ENCODE data around the gene DTX2.
"Not testable (repeated sequence)": the region's sequence is repeated elsewhere in the genome, so short reads cannot be mapped to it uniquely, and the experiment has no call there.

DNA sequence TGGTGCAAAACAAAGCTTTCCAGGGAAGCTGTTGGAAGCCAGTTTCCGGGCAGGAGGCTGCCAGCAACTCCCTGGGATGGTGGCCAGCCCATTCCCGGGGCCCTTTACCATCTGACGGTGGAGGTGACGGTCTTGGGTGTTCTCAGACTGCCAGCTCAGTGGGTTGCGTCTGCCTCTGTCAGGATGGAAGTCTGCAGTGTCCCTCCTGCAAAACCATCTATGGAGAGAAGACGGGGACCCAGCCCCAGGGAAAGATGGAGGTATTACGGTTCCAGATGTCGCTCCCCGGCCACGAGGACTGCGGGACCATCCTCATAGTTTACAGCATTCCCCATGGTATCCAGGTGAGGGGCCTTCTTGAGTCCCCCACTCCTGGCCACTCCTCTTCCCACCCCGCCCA, 41.7 kb downstream of the DTX2 start:
- not testable (repeated sequence) for TF ChIP-seq POLR2A, EP300, POLR2AphosphoS5 (IDR thresholded peaks at IDR 0.05)
- TF ChIP-seq, protein P1, sequence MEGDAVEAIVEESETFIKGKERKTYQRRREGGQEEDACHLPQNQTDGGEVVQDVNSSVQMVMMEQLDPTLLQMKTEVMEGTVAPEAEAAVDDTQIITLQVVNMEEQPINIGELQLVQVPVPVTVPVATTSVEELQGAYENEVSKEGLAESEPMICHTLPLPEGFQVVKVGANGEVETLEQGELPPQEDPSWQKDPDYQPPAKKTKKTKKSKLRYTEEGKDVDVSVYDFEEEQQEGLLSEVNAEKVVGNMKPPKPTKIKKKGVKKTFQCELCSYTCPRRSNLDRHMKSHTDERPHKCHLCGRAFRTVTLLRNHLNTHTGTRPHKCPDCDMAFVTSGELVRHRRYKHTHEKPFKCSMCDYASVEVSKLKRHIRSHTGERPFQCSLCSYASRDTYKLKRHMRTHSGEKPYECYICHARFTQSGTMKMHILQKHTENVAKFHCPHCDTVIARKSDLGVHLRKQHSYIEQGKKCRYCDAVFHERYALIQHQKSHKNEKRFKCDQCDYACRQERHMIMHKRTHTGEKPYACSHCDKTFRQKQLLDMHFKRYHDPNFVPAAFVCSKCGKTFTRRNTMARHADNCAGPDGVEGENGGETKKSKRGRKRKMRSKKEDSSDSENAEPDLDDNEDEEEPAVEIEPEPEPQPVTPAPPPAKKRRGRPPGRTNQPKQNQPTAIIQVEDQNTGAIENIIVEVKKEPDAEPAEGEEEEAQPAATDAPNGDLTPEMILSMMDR (IDR thresholded peaks at IDR 0.05), result not testable (repeated sequence)

Data from stomach (tissue), 4 donors.